Gastroesophageal sphincter (tissue), 3 donors: ENCODE measurements around the gene DYNC1I1.

Experiments
- CTCF ChIP-seq, 4 experiments: fragments of 200-600 bp in 2 of 4; fragments of 450-650 bp in 2 of 4; sonication (generic) in 1 of 4; IDR thresholded peaks; one replicate each; pipeline ENCODE4 v1.5.1; 2017 to 2019; ENCODE audit warnings: antibody characterized with exemption in 4 of 4, mild to moderate bottlenecking in 2 of 4, moderate library complexity in 2 of 4
- POLR2A ChIP-seq, 2 donors: fragments of 450-650 bp; IDR thresholded peaks; one replicate each; pipeline ENCODE4 v1.6.1; 2017; ENCODE audit warnings: antibody characterized with exemption in 2 of 2, mild to moderate bottlenecking in 2 of 2, moderate library complexity in 1 of 2

GRCh38 chr7:95996886-95997285 lies 224.5 kb downstream of the DYNC1I1 start:
- TF ChIP-seq CTCF (IDR thresholded peaks at IDR 0.05) (no peak), POLR2A (IDR thresholded peaks at IDR 0.05) (no peak)
